GM18951 (cell line): Measurements from ENCODE around the gene DPH2.

Experiments
- POLR2A ChIP-seq: IDR thresholded peaks from 4 replicates; pipeline ENCODE4 v1.6.1; 2011; ENCODE audit warnings: mild to moderate bottlenecking; ENCODE audit not compliant: insufficient read length, insufficient read depth; ENCODE audit errors: extremely low read depth
- in situ Hi-C: fragments of 300-500 bp; cut with MboI; formaldehyde crosslinking; loops from one replicate; pipeline ENCODE4 v1.12.0; 2022; ENCODE audit warnings: low sequenced_read_pairs, mixed read lengths, inconsistent platforms; ENCODE audit not compliant: unreplicated experiment

The DPH2 gene

GRCh38 chr1:43985984-43986595 lies 16.3 kb downstream of the DPH2 start:
- in situ Hi-C loops, result no loop called here
- TF ChIP-seq POLR2A, result no peak

- in situ Hi-C loops, result no loop called here
- TF ChIP-seq POLR2A, result no peak
These were observed 16.9 kb downstream of the DPH2 start for GRCh38 chr1:43986712-43987111.

GRCh38 chr1:43987159-43987902 lies 17.5 kb downstream of the DPH2 start:
- in situ Hi-C loops, result no loop called here
- no peak for TF ChIP-seq POLR2A

DNA sequence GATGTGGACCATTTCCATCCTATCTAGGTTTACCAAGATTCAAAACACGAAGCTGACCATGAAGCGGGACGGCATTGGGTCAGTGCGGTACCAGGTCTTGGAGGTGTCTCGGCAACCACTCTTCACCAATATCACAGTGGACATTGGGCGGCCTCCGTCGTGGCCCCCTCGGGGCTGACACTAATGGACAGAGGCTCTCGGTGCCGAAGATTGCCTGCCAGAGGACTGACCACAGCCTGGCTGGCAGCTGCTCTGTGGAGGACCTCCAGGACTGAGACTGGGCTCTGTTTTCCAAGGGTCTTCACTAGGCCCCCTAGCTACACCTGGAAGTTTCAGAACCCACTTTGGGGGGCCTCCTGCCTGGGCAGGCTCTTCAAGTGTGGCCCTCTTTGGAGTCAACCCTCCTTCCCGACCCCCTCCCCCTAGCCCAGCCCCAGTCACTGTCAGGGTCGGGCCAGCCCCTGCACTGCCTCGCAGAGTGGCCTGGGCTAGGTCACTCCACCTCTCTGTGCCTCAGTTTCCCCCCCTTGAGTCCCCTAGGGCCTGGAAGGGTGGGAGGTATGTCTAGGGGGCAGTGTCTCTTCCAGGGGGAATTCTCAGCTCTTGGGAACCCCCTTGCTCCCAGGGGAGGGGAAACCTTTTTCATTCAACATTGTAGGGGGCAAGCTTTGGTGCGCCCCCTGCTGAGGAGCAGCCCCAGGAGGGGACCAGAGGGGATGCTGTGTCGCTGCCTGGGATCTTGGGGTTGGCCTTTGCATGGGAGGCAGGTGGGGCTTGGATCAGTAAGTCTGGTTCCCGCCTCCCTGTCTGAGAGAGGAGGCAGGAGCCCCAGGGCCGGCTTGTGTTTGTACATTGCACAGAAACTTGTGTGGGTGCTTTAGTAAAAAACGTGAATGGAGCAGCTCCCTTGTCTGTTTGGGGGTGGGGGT lies 20.7 kb downstream of the DPH2 start:
- in situ Hi-C loops, result no loop called here
- TF ChIP-seq POLR2A, result no peak

DNA sequence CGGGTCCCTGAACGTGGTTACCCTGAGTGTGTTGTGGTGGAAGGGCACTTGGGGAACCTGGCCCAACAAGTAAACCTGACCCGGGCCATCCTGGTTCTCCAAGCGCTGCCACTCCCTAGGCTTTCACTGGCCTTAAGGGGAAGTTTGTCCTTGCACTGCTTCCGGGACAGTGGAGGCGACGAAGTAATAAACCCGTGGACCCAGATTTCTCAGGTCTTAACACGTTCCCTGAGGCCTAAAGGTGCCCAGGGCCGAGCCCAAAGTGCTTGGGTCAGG lies 21.3 kb downstream of the DPH2 start:
- in situ Hi-C loops, result no loop called here
- no peak for TF ChIP-seq POLR2A

- in situ Hi-C loops, result no loop called here
- TF ChIP-seq POLR2A, result peak; percentile 39
These were observed 21.8 kb downstream of the DPH2 start, which contains the start of gene CCDC24 for GRCh38 chr1:43991476-43992231. Gene CCDC24, plus strand, starts transcription at chr1:43991599. Its CDS starts 280 bp downstream, at chr1:43991879.

GRCh38 chr1:43992232-43992995 lies 22.6 kb downstream of the DPH2 start:
- in situ Hi-C loops, result no loop called here
- no peak for TF ChIP-seq POLR2A

DNA sequence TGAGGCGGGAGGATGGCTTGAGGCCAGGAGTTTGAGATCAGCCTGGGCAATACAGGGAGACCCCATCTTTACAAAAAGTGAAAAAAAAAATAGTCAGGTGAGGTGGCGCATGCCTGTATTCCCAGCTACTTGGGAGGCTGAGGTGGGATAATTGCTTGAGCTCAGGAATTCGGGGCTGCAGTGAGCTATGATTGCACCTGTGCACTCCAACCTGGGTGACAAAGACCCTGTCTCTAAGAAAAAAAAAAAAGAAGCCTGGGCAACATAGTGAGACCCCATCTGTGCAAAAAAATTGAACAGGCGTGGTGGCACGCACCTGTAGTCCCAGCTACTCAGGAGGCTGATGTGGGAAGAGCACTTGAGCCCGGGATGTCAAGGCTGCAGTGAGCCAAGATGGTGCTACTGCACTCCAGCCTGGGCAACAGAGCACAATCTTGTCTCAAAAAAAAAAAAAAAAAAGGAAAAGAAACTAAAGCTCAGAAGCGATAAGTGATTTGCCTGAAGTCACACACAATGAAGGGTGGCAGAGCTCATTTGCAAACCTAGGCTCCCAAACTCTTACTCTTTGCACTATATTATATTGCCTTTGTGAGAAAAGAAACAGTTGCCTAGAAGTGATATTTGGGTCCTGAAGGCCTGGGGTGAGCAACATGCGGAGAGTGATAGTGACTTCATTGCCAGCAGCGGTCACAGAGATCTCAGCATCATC lies 23.6 kb downstream of the DPH2 start:
- in situ Hi-C loops, result no loop called here
- TF ChIP-seq POLR2A, result no peak

- in situ Hi-C loops, result no loop called here
These were observed 24.3 kb downstream of the DPH2 start for GRCh38 chr1:43994071-43994470.

DNA sequence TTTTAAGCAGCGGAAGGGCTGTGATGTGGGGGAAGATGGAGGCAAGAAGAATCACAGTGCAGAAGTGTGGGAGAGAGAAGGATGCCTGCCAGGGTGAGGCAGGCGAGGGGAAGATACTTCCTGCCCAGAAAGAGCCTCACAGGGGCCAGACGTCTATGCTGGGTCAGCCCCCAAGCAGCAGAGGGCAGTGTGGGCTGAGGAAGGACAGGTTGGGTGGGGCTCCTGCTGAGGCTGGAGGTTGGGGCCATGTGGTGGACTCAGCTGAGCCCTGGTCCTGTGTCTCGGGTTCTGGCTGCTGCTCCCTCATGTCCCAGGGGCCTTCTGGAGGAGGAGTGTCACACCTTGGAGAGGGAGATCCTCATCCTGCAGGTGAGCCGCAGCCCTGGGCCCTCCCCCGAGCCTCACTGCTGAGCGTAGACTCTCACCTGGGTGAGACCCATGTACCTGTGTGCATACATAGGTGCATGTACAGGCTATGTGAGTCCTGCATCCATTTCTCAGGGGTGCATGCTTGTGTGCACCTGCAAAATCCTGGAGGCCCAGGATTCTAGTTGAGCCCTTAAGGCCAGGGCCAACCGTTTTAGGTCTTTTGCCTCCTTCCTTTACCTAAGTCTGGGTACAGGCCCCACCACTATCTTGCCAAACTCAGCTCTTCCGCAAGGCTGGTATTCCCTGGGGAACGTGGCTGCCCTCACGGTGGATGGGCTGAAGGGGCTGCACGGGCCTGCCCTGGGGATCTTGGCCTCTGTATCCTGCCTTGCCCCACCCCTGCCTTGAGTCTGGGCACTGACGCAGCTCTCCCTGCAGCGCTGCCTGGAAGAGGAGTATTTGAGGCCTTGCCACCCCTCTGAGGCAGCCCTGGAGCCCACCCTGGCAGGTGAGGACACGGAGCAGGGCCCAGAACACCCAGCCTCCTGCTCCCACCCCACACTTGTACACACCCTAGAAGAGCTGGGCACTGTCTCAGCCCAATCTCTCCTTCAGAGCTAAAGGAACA lies 25.3 kb downstream of the DPH2 start:
- in situ Hi-C loops, result no loop called here

More at GRCh38 chr1:43994071-43994470, 24.3 kb downstream of the DPH2 start:
- no peak for TF ChIP-seq POLR2A

GRCh38 chr1:43995984-43996732 lies 26.3 kb downstream of the DPH2 start:
- TF ChIP-seq POLR2A, result no peak
- in situ Hi-C loops, result no loop called here

More for the DNA sequence above, 25.3 kb downstream of the DPH2 start:
- TF ChIP-seq POLR2A, result no peak
